Activated CD4-positive, alpha-beta T cell treated with anti-CD3 and anti-CD28 coated beads, Interleukin-2, Interleukin-6, amounts not matched to agents 100 ng/mL and 50 ng/mL, durations not matched to agents 16 hours and 8 hours (primary cell): ENCODE results near the gene TEX9.
"Not testable (repeated sequence)": the region's sequence is repeated elsewhere in the genome, so short reads cannot be mapped to it uniquely, and the experiment has no call there.

ENCODE experiments used
- DNase-seq: peaks from one replicate; pipeline ENCODE4 v3.0.0-alpha.2; 2020

The TEX9 gene

GRCh38 chr15:56367156-56367555 lies 1.9 kb downstream of the TEX9 start:
- no peak for DNase-seq

GRCh38 chr15:56369234-56369633 lies 4.0 kb downstream of the TEX9 start:
- no peak for DNase-seq

- DNase-seq, result peak; percentile 16
Observed at GRCh38 chr15:56371495-56372147, 6.4 kb downstream of the TEX9 start.

GRCh38 chr15:56374693-56375092 lies 9.5 kb downstream of the TEX9 start:
- DNase-seq, result not testable (repeated sequence)

GRCh38 chr15:56377822-56378221 lies 12.6 kb downstream of the TEX9 start:
- DNase-seq, result not testable (repeated sequence)

GRCh38 chr15:56383010-56383409 lies 17.8 kb downstream of the TEX9 start:
- no peak for DNase-seq

- no peak for DNase-seq
Observed at GRCh38 chr15:56385908-56386307, 20.7 kb downstream of the TEX9 start.

- no peak for DNase-seq
Observed at GRCh38 chr15:56390739-56391267, 25.6 kb downstream of the TEX9 start.

- no peak for DNase-seq
Observed at GRCh38 chr15:56393277-56393676, 28.1 kb downstream of the TEX9 start.

- no peak for DNase-seq
Observed at GRCh38 chr15:56394909-56395308, 29.7 kb downstream of the TEX9 start.

- DNase-seq, result not testable (repeated sequence)
Observed at GRCh38 chr15:56397325-56397724, 32.1 kb downstream of the TEX9 start.

- not testable (repeated sequence) for DNase-seq
Observed at GRCh38 chr15:56399209-56399608, 34.0 kb downstream of the TEX9 start.

- no peak for DNase-seq
Observed at GRCh38 chr15:56410721-56411120, 45.5 kb downstream of the TEX9 start.

- no peak for DNase-seq
Observed at GRCh38 chr15:56411122-56411749, 46.0 kb downstream of the TEX9 start.

GRCh38 chr15:56413114-56413733 lies 48.0 kb downstream of the TEX9 start:
- DNase-seq, result not testable (repeated sequence)

- DNase-seq, result no peak
Observed at GRCh38 chr15:56425276-56425675, 60.0 kb downstream of the TEX9 start.

- DNase-seq, result no peak
Observed at GRCh38 chr15:56425976-56426375, 60.8 kb downstream of the TEX9 start.

- peak; percentile 23 for DNase-seq
Observed at GRCh38 chr15:56428821-56429458, 63.7 kb downstream of the TEX9 start.

GRCh38 chr15:56432304-56432703 lies 67.1 kb downstream of the TEX9 start:
- no peak for DNase-seq

GRCh38 chr15:56440214-56440770 lies 75.1 kb downstream of the TEX9 start:
- no peak for DNase-seq

GRCh38 chr15:56442354-56442753 lies 77.1 kb downstream of the TEX9 start:
- no peak for DNase-seq

- DNase-seq, result no peak
Observed at GRCh38 chr15:56445746-56446145, 80.5 kb downstream of the TEX9 start.

GRCh38 chr15:56454836-56455235 lies 89.6 kb downstream of the TEX9 start:
- no peak for DNase-seq
